GM21367 (cell line): ENCODE data around the gene FBXW4.

Source experiments
- ATAC-seq: cut with Tn5 transposase; IDR thresholded peaks from one replicate; pipeline ENCODE4 v1.9.1; 2021; ENCODE audit not compliant: unreplicated experiment

Gene FBXW4

GRCh38 chr10:101694674-101695403, at the start of gene FBXW4:
FBXW4 (minus strand) TSS chr10:101695170; CDS start chr10:101695105, 65 bp downstream.
- peak; percentile 68 for ATAC-seq

- ATAC-seq, result no peak
These were observed 49.3 kb upstream of the FBXW4 start for GRCh38 chr10:101744267-101744666.

GRCh38 chr10:101741938-101742337, 47.0 kb upstream of the FBXW4 start:
- ATAC-seq, result no peak

GRCh38 chr10:101736666-101737065, 41.7 kb upstream of the FBXW4 start:
- ATAC-seq, result no peak

GRCh38 chr10:101732096-101732495, 37.1 kb upstream of the FBXW4 start:
- ATAC-seq, result no peak

GRCh38 chr10:101726115-101726387, 31.1 kb upstream of the FBXW4 start:
- ATAC-seq, result no peak

GRCh38 chr10:101725296-101726114, 30.5 kb upstream of the FBXW4 start:
- no peak for ATAC-seq

- ATAC-seq, result no peak
These were observed 29.5 kb upstream of the FBXW4 start for GRCh38 chr10:101724446-101724845.

- no peak for ATAC-seq
These were observed 28.2 kb upstream of the FBXW4 start for GRCh38 chr10:101723176-101723575.

- ATAC-seq, result no peak
These were observed 26.8 kb upstream of the FBXW4 start for GRCh38 chr10:101721806-101722205.

- no peak for ATAC-seq
These were observed 25.7 kb upstream of the FBXW4 start for GRCh38 chr10:101720606-101721230.

- no peak for ATAC-seq
These were observed 23.8 kb upstream of the FBXW4 start for GRCh38 chr10:101718690-101719275.

- ATAC-seq, result no peak
These were observed 22.1 kb upstream of the FBXW4 start for GRCh38 chr10:101716891-101717659.

GRCh38 chr10:101712997-101713396, 18.0 kb upstream of the FBXW4 start:
- no peak for ATAC-seq

- no peak for ATAC-seq
These were observed 15.8 kb upstream of the FBXW4 start for GRCh38 chr10:101710793-101711192.

GRCh38 chr10:101710059-101710695, 15.2 kb upstream of the FBXW4 start:
- ATAC-seq, result no peak

GRCh38 chr10:101709359-101710058, 14.5 kb upstream of the FBXW4 start:
- ATAC-seq, result no peak

- no peak for ATAC-seq
These were observed 13.9 kb upstream of the FBXW4 start for GRCh38 chr10:101708870-101709269.

GRCh38 chr10:101708073-101708472, 13.1 kb upstream of the FBXW4 start:
- no peak for ATAC-seq

- ATAC-seq, result no peak
These were observed 9.4 kb upstream of the FBXW4 start for GRCh38 chr10:101704331-101704730.
